GM12891 (cell line): ENCODE data around the gene TXNDC2.

ENCODE experiments used
- POLR2A ChIP-seq: IDR thresholded peaks from 2 replicates; pipeline ENCODE4 v1.6.1; 2011; ENCODE audit warnings: low read depth, low read length, control low read depth
- POLR2AphosphoS5 ChIP-seq: IDR thresholded peaks from 2 replicates; pipeline ENCODE4 v1.6.1; 2011; ENCODE audit warnings: low read depth, low read length, control low read depth
- POU2F2 ChIP-seq: IDR thresholded peaks from 2 replicates; pipeline ENCODE4 v1.6.1; 2011; ENCODE audit warnings: low read depth, mild to moderate bottlenecking, control low read depth, low read length, moderate library complexity
- SPI1 ChIP-seq: IDR thresholded peaks from 2 replicates; pipeline ENCODE4 v1.6.1; 2011; ENCODE audit warnings: low read depth, low read length, control low read depth
- TAF1 ChIP-seq: IDR thresholded peaks from 2 replicates; pipeline ENCODE4 v1.6.1; 2011; ENCODE audit warnings: low read depth, low read length, control low read depth

GRCh38 chr18:9871244-9871746, 14.5 kb upstream of the TXNDC2 start:
- TF ChIP-seq POLR2A (no peak), TAF1 (no peak), SPI1 (no peak), POLR2AphosphoS5 (no peak), POU2F2 (no peak)
